K562 (cell line): ENCODE data around the gene PDE8B. TPM values are rescaled to one million over a fixed set of nuclear protein-coding genes. Genes with fewer than 3 reads are reported as not detected.

Experiments used
- ATAC-seq: fragments of 200-7000 bp; cut with Tn5 transposase; 3 replicates; pipeline ENCODE4 v1.9.1; 2020; ENCODE audit warnings: moderate library complexity
- BruUV-seq: library from RNA; stranded (reverse); fragments of 400-500 nt; replicated peaks from 2 replicates; lab custom pipeline; 2021; lab: Mats Ljungman, UMichigan
- CTCF ChIA-PET: fragments of 300-600 bp; formaldehyde crosslinking; extraction: SDS; loops from one replicate; lab custom pipeline; 2021; ENCODE audit warnings: low intra/inter-chr PET ratio; lab: Yijun Ruan, JAX
- POLR2A ChIA-PET: fragments of 300-600, 350-650 bp; sonication (Branson Sonifier 250); formaldehyde crosslinking; extraction: SDS; loops from one replicate; lab custom pipeline; 2021; ENCODE audit warnings: antibody characterized with exemption, inconsistent platforms; lab: Yijun Ruan, JAX
- DNase-seq, 4 experiments: peaks; one replicate each; pipeline versions ENCODE4 v3.0.0 to v3.0.0-alpha.2; 2011 to 2018; ENCODE audit warnings: low spot score in 3 of 4, mixed read lengths in 3 of 4; ENCODE audit errors: extremely low read depth in 1 of 4
- FAIRE-seq: peaks from 2 replicates; lab custom pipeline; 2011; peaks lifted over from hg19 to GRCh38; lab: Jason Lieb, UNC
- H2AFZ ChIP-seq: 2 replicates; pipeline ENCODE4 v1.6.0; 2011; ENCODE audit warnings: low read depth, low read length, control low read depth, inconsistent platforms
- H3K27ac ChIP-seq: fragments of 200-600 bp; 3 replicates; pipeline ENCODE4 v1.8.0; 2011; ENCODE audit warnings: low read depth, mild to moderate bottlenecking, control low read depth, inconsistent platforms, low read length, moderate library complexity, mixed read lengths; ENCODE audit errors: extremely low read depth
- H3K27me3 ChIP-seq, 2 experiments: fragments of 300-600 bp in 1 of 2; 2 replicates in 1 of 2; 3 replicates in 1 of 2; pipeline versions ENCODE4 v1.6.0 to v1.8.0; 2011; ENCODE audit warnings: inconsistent platforms in 2 of 2, low read length in 2 of 2, mild to moderate bottlenecking in 1 of 2, mixed read lengths in 1 of 2, moderate library complexity in 1 of 2; ENCODE audit not compliant: control insufficient read depth in 2 of 2, insufficient read depth in 2 of 2
- H3K36me3 ChIP-seq: fragments of 300-600 bp; 3 replicates; pipeline ENCODE4 v1.8.0; 2011; ENCODE audit warnings: mild to moderate bottlenecking, low read length, inconsistent platforms; ENCODE audit not compliant: control insufficient read depth, insufficient read depth
- H3K4me1 ChIP-seq, 2 experiments: fragments of 200-600 bp in 1 of 2; replicated peaks in 1 of 2; 2 replicates in 1 of 2; 3 replicates in 1 of 2; pipeline versions ENCODE4 v1.5.1 to v1.8.0; 2011; ENCODE audit warnings: inconsistent platforms in 2 of 2, low read length in 2 of 2, mild to moderate bottlenecking in 1 of 2, mixed read lengths in 1 of 2, moderate library complexity in 1 of 2; ENCODE audit not compliant: control insufficient read depth in 2 of 2, insufficient read depth in 2 of 2
- H3K4me2 ChIP-seq: 2 replicates; pipeline ENCODE4 v1.6.1; 2011; ENCODE audit warnings: low read length, control low read depth, inconsistent platforms, mixed read lengths; ENCODE audit not compliant: insufficient read depth
- H3K4me3 ChIP-seq: fragments of 200-600 bp; sonication (generic), shearing (Covaris generic); 2 replicates; pipeline ENCODE4 v1.5.1; 2016; ENCODE audit warnings: control low read depth, inconsistent platforms
- H3K79me2 ChIP-seq: fragments of 200-600 bp; 3 replicates; pipeline ENCODE4 v1.8.0; 2011; ENCODE audit warnings: low read length, inconsistent platforms; ENCODE audit not compliant: control insufficient read depth, insufficient read depth
- H3K9ac ChIP-seq, 2 experiments: 2 replicates each; pipeline versions ENCODE4 v1.6.0 to v1.6.1; 2011; ENCODE audit warnings: low read depth in 2 of 2, low read length in 2 of 2, control low read depth in 1 of 2, inconsistent platforms in 1 of 2, mild to moderate bottlenecking in 1 of 2, mixed read lengths in 1 of 2; ENCODE audit not compliant: insufficient read depth in 1 of 2
- H3K9me1 ChIP-seq: one replicate; pipeline ENCODE4 v1.6.0; 2011; ENCODE audit warnings: inconsistent platforms, mild to moderate bottlenecking, low read length, moderate library complexity; ENCODE audit not compliant: control insufficient read depth, insufficient read depth
- H3K9me3 ChIP-seq: replicated peaks from 2 replicates; pipeline ENCODE4 v1.5.1; 2011; ENCODE audit warnings: low read depth, low read length, inconsistent platforms; ENCODE audit not compliant: control insufficient read depth, insufficient read depth
- H4K20me1 ChIP-seq: replicated peaks from 2 replicates; pipeline ENCODE4 v1.6.1; 2011; ENCODE audit warnings: low read length, inconsistent platforms, mixed read lengths; ENCODE audit not compliant: control insufficient read depth, insufficient read depth
- ASH1L ChIP-seq: fragments of 450-650 bp; IDR thresholded peaks from 2 replicates; pipeline ENCODE4 v1.6.1; 2018; ENCODE audit warnings: borderline replicate concordance, mild to moderate bottlenecking, low read depth; ENCODE audit not compliant: partially characterized antibody
- ATF1 ChIP-seq, 2 experiments: fragments of 450-650 bp in 1 of 2; IDR thresholded peaks; 2 replicates each; pipeline ENCODE4 v1.6.1; 2016; ENCODE audit warnings: missing compliant biosample characterization in 1 of 2, missing genetic modification characterization in 1 of 2
- CUX1 ChIP-seq: fragments of 200-800 bp; sonication (Bioruptor generic); IDR thresholded peaks from 2 replicates; pipeline ENCODE4 v1.6.1; 2016; ENCODE audit warnings: missing genetic modification characterization, missing compliant biosample characterization
- HDAC8 ChIP-seq: fragments of 450-650 bp; IDR thresholded peaks from 2 replicates; pipeline ENCODE4 v1.6.1; 2016; ENCODE audit warnings: mild to moderate bottlenecking, missing genetic modification characterization, moderate library complexity, missing compliant biosample characterization
- HNRNPK ChIP-seq: fragments of 200-400 bp; formaldehyde crosslinking; IDR thresholded peaks from one replicate; pipeline ENCODE4 v1.6.1; 2018; ENCODE audit warnings: mild to moderate bottlenecking, low read depth, low read length; ENCODE audit not compliant: poor library complexity, severe bottlenecking
- LCOR ChIP-seq: sonication (generic); formaldehyde crosslinking; IDR thresholded peaks from 2 replicates; pipeline ENCODE4 v1.8.0; 2022; ENCODE audit warnings: mild to moderate bottlenecking, missing genetic modification reagents
- NR2F6 ChIP-seq: fragments of 450-650 bp; formaldehyde crosslinking; IDR thresholded peaks from 2 replicates; pipeline ENCODE4 v1.4.0; 2020; ENCODE audit warnings: mild to moderate bottlenecking
- RFX5 ChIP-seq: IDR thresholded peaks from 2 replicates; pipeline ENCODE4 v1.6.1; 2011; ENCODE audit warnings: low read depth, mild to moderate bottlenecking, improper control_type of control experiment, low read length
- THRB ChIP-seq: fragments of 450-650 bp; formaldehyde crosslinking; conservative IDR thresholded peaks from 2 replicates; pipeline ENCODE4 v1.4.0; 2022; ENCODE audit warnings: mild to moderate bottlenecking, missing genetic modification characterization
- ZNF121 ChIP-seq: sonication (generic); formaldehyde crosslinking; conservative IDR thresholded peaks from 2 replicates; pipeline ENCODE4 v1.8.0; 2022; ENCODE audit warnings: missing genetic modification reagents
- ZNF134 ChIP-seq: fragments of 250-450 bp; sonication (Bioruptor Pico); conservative IDR thresholded peaks from 2 replicates; pipeline ENCODE4 v1.4.0; 2020
- ZNF3 ChIP-seq: fragments of 250-450 bp; sonication (Bioruptor Pico); IDR thresholded peaks from 2 replicates; pipeline ENCODE4 v1.5.0; 2021; ENCODE audit warnings: mild to moderate bottlenecking, moderate library complexity
- ZNF780A ChIP-seq: fragments of 250-450 bp; sonication (Bioruptor Pico); IDR thresholded peaks from 2 replicates; pipeline ENCODE4 v1.5.0; 2021; ENCODE audit warnings: mild to moderate bottlenecking
- WGBS: fragments of 100-300 bp; shearing (Covaris generic); methylation state at CpG from one replicate; pipeline ENCODE4 v1.1.6; 2016; ENCODE audit warnings: low coverage, mixed read lengths; ENCODE audit not compliant: insufficient coverage; ENCODE audit errors: missing lambda C conversion rate; 5-methylcytosine and 5-hydroxymethylcytosine counted together
- in situ Hi-C: fragments of 300-500 bp; cut with MboI; formaldehyde crosslinking; loops from 4 replicates; pipeline ENCODE4 v1.15.0; 2018; ENCODE audit warnings: inconsistent platforms, mixed read lengths
- intact Hi-C: fragments of 100-400 bp; cut with micrococcal nuclease; formaldehyde crosslinking; loops from 2 replicates; pipeline ENCODE4 v1.14.2; 2022
- polyA plus RNA-seq, 8 experiments: library from polyadenylated mRNA; depleted of rRNA in 4 of 8; stranded (reverse) in 5 of 8; unstranded in 3 of 8; fragments of >200 nt; fragmentation: Nextera tagmentation in 2 of 8; fragmentation: Illumina TruSeq in 1 of 8; extraction: Ambion mirVana in 2 of 8; extraction: Trizol in 1 of 8; gene quantifications; 2 replicates each; pipeline versions ENCODE4 v1.2.1 to v1.2.3, GENCODE V29; 2011 to 2014; ENCODE audit warnings: inconsistent platforms in 1 of 8, missing spikeins in 1 of 8
- total RNA-seq, 7 experiments: library from RNA; depleted of rRNA in 6 of 7; stranded (reverse); fragments of >200 nt in 6 of 7; fragmentation: Illumina TruSeq in 2 of 7; extraction: Trizol in 2 of 7; gene quantifications; 2 replicates each; pipeline versions ENCODE4 v1.2.1 to v1.2.3, GENCODE V29; 2011 to 2021; ENCODE audit warnings: low replicate concordance in 1 of 7
- TF ChIP-seq, protein P1 (sequence below): sonication (generic); formaldehyde crosslinking; IDR thresholded peaks from 2 replicates; pipeline ENCODE4 v1.8.1; 2022; ENCODE audit warnings: missing genetic modification reagents
- TF ChIP-seq, protein P2 (sequence below): sonication (generic); formaldehyde crosslinking; IDR thresholded peaks from 2 replicates; pipeline ENCODE4 v1.8.1; 2023; ENCODE audit warnings: mild to moderate bottlenecking, missing genetic modification reagents, moderate library complexity

The PDE8B gene
- total and polyA plus RNA-seq, 9 of the 15 experiments (the other 6 are each of a cell fraction or from before 2014, with no cell fraction given) = 0.15 to 0.28 TPM; not detected in 7

- no peaks in the 10 kb centered on the region for H3K9me3 ChIP-seq
- in situ Hi-C loops = no loop called here
- TF ChIP-seq HNRNPK (no peak), ASH1L (no peak), NR2F6 (CRISPR knock-in tag) (no peak), LCOR (no peak), ZNF780A (no peak), ZNF134 (no peak), ZNF121 (CRISPR knock-in tag) (no peak), THRB (no peak), HDAC8 (tag) (no peak), ATF1 (CRISPR knock-in tag; IDR thresholded peaks at IDR 0.05) (no peak), ATF1 (tag; IDR thresholded peaks at IDR 0.05) (no peak), RFX5 (no peak), ZNF3 (no peak), CUX1 (CRISPR knock-in tag) (no peak)
- TF ChIP-seq, protein P1, sequence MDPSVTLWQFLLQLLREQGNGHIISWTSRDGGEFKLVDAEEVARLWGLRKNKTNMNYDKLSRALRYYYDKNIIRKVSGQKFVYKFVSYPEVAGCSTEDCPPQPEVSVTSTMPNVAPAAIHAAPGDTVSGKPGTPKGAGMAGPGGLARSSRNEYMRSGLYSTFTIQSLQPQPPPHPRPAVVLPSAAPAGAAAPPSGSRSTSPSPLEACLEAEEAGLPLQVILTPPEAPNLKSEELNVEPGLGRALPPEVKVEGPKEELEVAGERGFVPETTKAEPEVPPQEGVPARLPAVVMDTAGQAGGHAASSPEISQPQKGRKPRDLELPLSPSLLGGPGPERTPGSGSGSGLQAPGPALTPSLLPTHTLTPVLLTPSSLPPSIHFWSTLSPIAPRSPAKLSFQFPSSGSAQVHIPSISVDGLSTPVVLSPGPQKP = no peak
- TF ChIP-seq, protein P2, sequence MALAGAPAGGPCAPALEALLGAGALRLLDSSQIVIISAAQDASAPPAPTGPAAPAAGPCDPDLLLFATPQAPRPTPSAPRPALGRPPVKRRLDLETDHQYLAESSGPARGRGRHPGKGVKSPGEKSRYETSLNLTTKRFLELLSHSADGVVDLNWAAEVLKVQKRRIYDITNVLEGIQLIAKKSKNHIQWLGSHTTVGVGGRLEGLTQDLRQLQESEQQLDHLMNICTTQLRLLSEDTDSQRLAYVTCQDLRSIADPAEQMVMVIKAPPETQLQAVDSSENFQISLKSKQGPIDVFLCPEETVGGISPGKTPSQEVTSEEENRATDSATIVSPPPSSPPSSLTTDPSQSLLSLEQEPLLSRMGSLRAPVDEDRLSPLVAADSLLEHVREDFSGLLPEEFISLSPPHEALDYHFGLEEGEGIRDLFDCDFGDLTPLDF (CRISPR knock-in tag) = no peak
Observed at GRCh38 chr5:77354454-77354853, 144.0 kb downstream of the PDE8B start.

More at GRCh38 chr5:77354454-77354853, 144.0 kb downstream of the PDE8B start:
- FAIRE-seq (no peak), ATAC-seq (no peak), DNase-seq (no peak)
- Histone ChIP-seq H2AFZ (no peak overlapping the region), H3K36me3 (no peaks in the 10 kb centered on the region), H3K27me3 (peaks cover 5 to 39% of the 10 kb centered on the region in 2 experiments; a peak in 3 of 5 replicates), H3K4me3 (no peak overlapping the region), H3K9ac (no peak overlapping the region), H3K9me1 (peaks cover 3% of the 10 kb centered on the region), H4K20me1 (no peaks in the 10 kb centered on the region), H3K4me1 (no peaks in the 10 kb centered on the region; a peak in 1 of 5 replicates), H3K27ac (no peak overlapping the region), H3K79me2 (no peaks in the 10 kb centered on the region), H3K4me2 (no peak overlapping the region)
- CTCF ChIA-PET = no interaction called here
- intact Hi-C loops = no loop called here
- WGBS = 0% methylated on average over 2 of the region's 2 CpGs
- POLR2A ChIA-PET = no interaction called here
- BruUV-seq = no TSS peak
